ENCODE results near the gene CD320.

DNA sequence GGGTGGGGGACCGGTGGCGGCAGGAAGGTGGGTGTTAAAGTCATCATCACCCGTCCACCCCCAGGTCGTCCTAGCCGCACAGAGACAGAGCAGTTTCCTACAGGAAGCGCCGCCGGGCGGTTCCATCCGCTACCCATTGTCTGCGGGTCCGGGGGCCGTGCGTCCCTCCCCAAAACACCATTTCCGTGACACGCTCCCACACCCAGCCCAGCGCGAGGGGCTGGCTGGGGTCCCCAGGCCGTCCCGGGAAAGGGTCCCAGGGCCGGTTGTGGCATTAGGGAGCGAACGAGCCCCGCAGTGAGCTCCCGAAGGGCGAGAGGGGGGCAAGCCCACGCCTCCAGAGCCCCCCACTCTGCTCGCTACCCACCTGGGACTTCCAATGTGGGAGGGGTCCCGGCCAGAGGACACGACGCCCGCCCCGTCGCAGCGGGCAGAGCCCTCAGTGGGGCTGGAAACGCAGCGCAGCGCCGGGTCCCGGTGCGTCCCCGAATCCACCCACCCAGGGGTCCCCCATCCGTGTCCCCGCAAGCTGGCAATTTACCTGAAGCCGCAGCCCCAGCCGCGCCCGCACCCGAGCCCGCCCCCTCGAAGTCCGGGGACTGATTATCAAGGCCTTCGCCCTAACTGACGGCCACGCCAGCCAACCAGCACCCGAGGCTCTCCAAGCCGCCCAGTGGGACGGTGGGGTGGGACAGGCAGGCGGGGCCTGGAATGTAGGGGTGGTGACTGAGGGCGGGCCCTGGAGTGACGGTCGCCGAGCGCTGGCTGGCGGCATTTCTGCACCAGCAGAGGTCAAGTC lies 34.7 kb upstream of the CD320 start, which contains the start of gene KANK3:
- TF ChIP-seq, protein P1, sequence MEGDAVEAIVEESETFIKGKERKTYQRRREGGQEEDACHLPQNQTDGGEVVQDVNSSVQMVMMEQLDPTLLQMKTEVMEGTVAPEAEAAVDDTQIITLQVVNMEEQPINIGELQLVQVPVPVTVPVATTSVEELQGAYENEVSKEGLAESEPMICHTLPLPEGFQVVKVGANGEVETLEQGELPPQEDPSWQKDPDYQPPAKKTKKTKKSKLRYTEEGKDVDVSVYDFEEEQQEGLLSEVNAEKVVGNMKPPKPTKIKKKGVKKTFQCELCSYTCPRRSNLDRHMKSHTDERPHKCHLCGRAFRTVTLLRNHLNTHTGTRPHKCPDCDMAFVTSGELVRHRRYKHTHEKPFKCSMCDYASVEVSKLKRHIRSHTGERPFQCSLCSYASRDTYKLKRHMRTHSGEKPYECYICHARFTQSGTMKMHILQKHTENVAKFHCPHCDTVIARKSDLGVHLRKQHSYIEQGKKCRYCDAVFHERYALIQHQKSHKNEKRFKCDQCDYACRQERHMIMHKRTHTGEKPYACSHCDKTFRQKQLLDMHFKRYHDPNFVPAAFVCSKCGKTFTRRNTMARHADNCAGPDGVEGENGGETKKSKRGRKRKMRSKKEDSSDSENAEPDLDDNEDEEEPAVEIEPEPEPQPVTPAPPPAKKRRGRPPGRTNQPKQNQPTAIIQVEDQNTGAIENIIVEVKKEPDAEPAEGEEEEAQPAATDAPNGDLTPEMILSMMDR (IDR thresholded peaks at IDR 0.05; ENCODE audit: insufficient read depth, low read length, poor library complexity, severe bottlenecking): no peak
- TF ChIP-seq EZH2phosphoT487 (conservative IDR thresholded peaks at IDR 0.05; ENCODE audit: low read length): no peak
